Breast epithelium (tissue), 3 donors: ENCODE results near the gene MRTFA.

Experiments
- POLR2A ChIP-seq: fragments of 450-650 bp; IDR thresholded peaks from one replicate; pipeline ENCODE4 v1.6.1; 2016; ENCODE audit warnings: antibody characterized with exemption, mild to moderate bottlenecking, moderate library complexity
- TF ChIP-seq, protein P1 (sequence below), 3 donors: fragments of 450-650 bp; IDR thresholded peaks; one replicate each; pipeline ENCODE4 v1.5.1; 2016 to 2017; ENCODE audit warnings: antibody characterized with exemption in 3 of 3, mild to moderate bottlenecking in 3 of 3, moderate library complexity in 3 of 3

GRCh38 chr22:40403141-40403540, 233.4 kb downstream of the MRTFA start:
- TF ChIP-seq POLR2A: no peak
- TF ChIP-seq, protein P1, sequence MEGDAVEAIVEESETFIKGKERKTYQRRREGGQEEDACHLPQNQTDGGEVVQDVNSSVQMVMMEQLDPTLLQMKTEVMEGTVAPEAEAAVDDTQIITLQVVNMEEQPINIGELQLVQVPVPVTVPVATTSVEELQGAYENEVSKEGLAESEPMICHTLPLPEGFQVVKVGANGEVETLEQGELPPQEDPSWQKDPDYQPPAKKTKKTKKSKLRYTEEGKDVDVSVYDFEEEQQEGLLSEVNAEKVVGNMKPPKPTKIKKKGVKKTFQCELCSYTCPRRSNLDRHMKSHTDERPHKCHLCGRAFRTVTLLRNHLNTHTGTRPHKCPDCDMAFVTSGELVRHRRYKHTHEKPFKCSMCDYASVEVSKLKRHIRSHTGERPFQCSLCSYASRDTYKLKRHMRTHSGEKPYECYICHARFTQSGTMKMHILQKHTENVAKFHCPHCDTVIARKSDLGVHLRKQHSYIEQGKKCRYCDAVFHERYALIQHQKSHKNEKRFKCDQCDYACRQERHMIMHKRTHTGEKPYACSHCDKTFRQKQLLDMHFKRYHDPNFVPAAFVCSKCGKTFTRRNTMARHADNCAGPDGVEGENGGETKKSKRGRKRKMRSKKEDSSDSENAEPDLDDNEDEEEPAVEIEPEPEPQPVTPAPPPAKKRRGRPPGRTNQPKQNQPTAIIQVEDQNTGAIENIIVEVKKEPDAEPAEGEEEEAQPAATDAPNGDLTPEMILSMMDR (IDR thresholded peaks at IDR 0.05): no peak
